GM12878 (cell line): ENCODE data around the gene MOB2. TPM values are rescaled to one million over a fixed set of nuclear protein-coding genes. Genes with fewer than 3 reads are reported as not detected.
A peak's percentile ranks its signal among the peaks of the same experiment; 100 is the strongest.

Experiments
- ATAC-seq: fragments of 200-7000 bp; cut with Tn5 transposase; 3 replicates; pipeline ENCODE4 v1.9.1; 2020; ENCODE audit warnings: mild to moderate bottlenecking, moderate library complexity
- BruUV-seq: library from RNA; stranded (reverse); fragments of 400-500 nt; replicated peaks from 2 replicates; lab custom pipeline; 2021; lab: Mats Ljungman, UMichigan
- CTCF ChIA-PET: fragments of 300-600 bp; sonication (Branson Sonifier 250); formaldehyde crosslinking; extraction: SDS; loops from one replicate; lab custom pipeline; 2021; ENCODE audit warnings: inconsistent platforms; lab: Yijun Ruan, JAX
- POLR2A ChIA-PET: fragments of 350-600 bp; formaldehyde crosslinking; extraction: SDS; loops from one replicate; lab custom pipeline; 2021; ENCODE audit warnings: inconsistent platforms; lab: Charles Lee
- RAD21 ChIA-PET: fragments of 300-600 bp; sonication (Branson Sonifier 250); formaldehyde crosslinking; loops from one replicate; lab custom pipeline; 2023; ENCODE audit warnings: antibody characterized with exemption; ENCODE audit not compliant: unreplicated experiment; lab: Charles Lee
- SMC1A ChIA-PET: fragments of 300-600 bp; sonication (Branson Sonifier 250); formaldehyde crosslinking; loops from one replicate; lab custom pipeline; 2023; ENCODE audit not compliant: unreplicated experiment, uncharacterized antibody; lab: Charles Lee
- DNase-seq: peaks from one replicate; pipeline ENCODE4 v3.0.0-alpha.2; 2011; ENCODE audit warnings: low read depth, low spot score
- FAIRE-seq: peaks from 3 replicates; lab custom pipeline; 2011; peaks lifted over from hg19 to GRCh38; lab: Jason Lieb, UNC
- H2AFZ ChIP-seq: 2 replicates; pipeline ENCODE4 v1.6.0; 2011; ENCODE audit warnings: low read depth, low read length, control low read depth; ENCODE audit not compliant: control insufficient read depth
- H3K27ac ChIP-seq: 2 replicates; pipeline ENCODE4 v1.5.1; 2011; ENCODE audit warnings: control low read depth; ENCODE audit not compliant: control insufficient read depth, insufficient read depth
- H3K27me3 ChIP-seq, 2 experiments: replicated peaks in 1 of 2; 2 replicates each; pipeline versions ENCODE4 v1.6.0 to v1.6.1; 2011; ENCODE audit warnings: low read length in 1 of 2; ENCODE audit not compliant: control insufficient read depth in 2 of 2, insufficient read depth in 2 of 2
- H3K36me3 ChIP-seq, 2 experiments: 2 replicates each; pipeline ENCODE4 v1.5.1; 2011; ENCODE audit warnings: low read length in 1 of 2; ENCODE audit not compliant: control insufficient read depth in 2 of 2, insufficient read depth in 2 of 2
- H3K4me1 ChIP-seq: 2 replicates; pipeline ENCODE4 v1.6.1; 2011; ENCODE audit warnings: mild to moderate bottlenecking, low read length, moderate library complexity, mixed read lengths; ENCODE audit not compliant: control insufficient read depth, insufficient read depth
- H3K4me2 ChIP-seq: 2 replicates; pipeline ENCODE4 v1.6.0; 2011; ENCODE audit warnings: control low read depth; ENCODE audit not compliant: control insufficient read depth, insufficient read depth
- H3K4me3 ChIP-seq: fragments of 200-600 bp; sonication (generic); 2 replicates; pipeline ENCODE4 v1.5.1; 2016
- H3K79me2 ChIP-seq: 2 replicates; pipeline ENCODE4 v1.6.0; 2011; ENCODE audit warnings: low read length; ENCODE audit not compliant: control insufficient read depth, insufficient read depth
- H3K9ac ChIP-seq: 2 replicates; pipeline ENCODE4 v1.8.0; 2011; ENCODE audit warnings: low read length, control low read depth, mixed read lengths; ENCODE audit not compliant: control insufficient read depth, insufficient read depth
- H3K9me3 ChIP-seq: replicated peaks from 3 replicates; pipeline ENCODE4 v1.5.1; 2011; ENCODE audit warnings: mild to moderate bottlenecking, low read length; ENCODE audit not compliant: control insufficient read depth, insufficient read depth
- H4K20me1 ChIP-seq: 2 replicates; pipeline ENCODE4 v1.6.0; 2011; ENCODE audit not compliant: control insufficient read depth, insufficient read depth
- CHD4 ChIP-seq: fragments of 200-600 bp; sonication (generic); IDR thresholded peaks from 2 replicates; pipeline ENCODE4 v1.6.1; 2016; ENCODE audit warnings: mild to moderate bottlenecking
- CREM ChIP-seq: IDR thresholded peaks from 2 replicates; pipeline ENCODE4 v1.6.1; 2014; ENCODE audit warnings: antibody characterized with exemption, low read depth
- LARP7 ChIP-seq: fragments of 450-650 bp; IDR thresholded peaks from 2 replicates; pipeline ENCODE4 v1.6.1; 2017; ENCODE audit warnings: mild to moderate bottlenecking
- POU2F2 ChIP-seq: IDR thresholded peaks from 3 replicates; pipeline ENCODE4 v1.6.1; 2011; ENCODE audit warnings: low read depth, mild to moderate bottlenecking, low read length, borderline replicate concordance
- ZNF622 ChIP-seq: fragments of 450-650 bp; IDR thresholded peaks from 2 replicates; pipeline ENCODE4 v1.6.1; 2017; ENCODE audit warnings: mild to moderate bottlenecking, inconsistent platforms
- WGBS: methylation state at CpG from one replicate; pipeline ENCODE4 v1.1.6; 2016; ENCODE audit warnings: low lambda C conversion rate; ENCODE audit not compliant: insufficient replicate concordance, insufficient coverage; ENCODE audit errors: missing lambda C conversion rate; 5-methylcytosine and 5-hydroxymethylcytosine counted together
- in situ Hi-C: fragments of 300-500 bp; cut with MboI; formaldehyde crosslinking; loops from 9 replicates; pipeline ENCODE4 v1.14.3; 2018; ENCODE audit warnings: mixed read lengths
- intact Hi-C: fragments of 100-400 bp; cut with micrococcal nuclease; formaldehyde crosslinking; loops from one replicate; pipeline ENCODE4 v1.14.2; 2022; ENCODE audit not compliant: unreplicated experiment
- polyA plus RNA-seq, 11 experiments: library from polyadenylated mRNA; depleted of rRNA in 4 of 11; unstranded in 6 of 11; stranded (reverse) in 5 of 11; fragments of >200 nt; fragmentation: Nextera tagmentation in 4 of 11; fragmentation: Illumina TruSeq in 1 of 11; extraction: Ambion mirVana in 4 of 11; extraction: Trizol in 1 of 11; gene quantifications; 1 replicate in 1 of 11; 2 replicates in 10 of 11; pipeline versions ENCODE4 v1.2.1 to v1.2.3, GENCODE V29; 2011 to 2016; ENCODE audit warnings: inconsistent platforms in 2 of 11, missing spikeins in 2 of 11, low read depth in 1 of 11
- total RNA-seq, 4 experiments: library from RNA; depleted of rRNA in 3 of 4; stranded (reverse); fragments of >200 nt in 3 of 4; fragmentation: Illumina TruSeq in 1 of 4; extraction: Trizol in 1 of 4; gene quantifications; 2 replicates each; pipeline versions ENCODE4 v1.2.1 to v1.2.3, GENCODE V29; 2013 to 2021
- TF ChIP-seq, protein P1 (sequence below): fragments of 450-650 bp; IDR thresholded peaks from 2 replicates; pipeline ENCODE4 v1.6.1; 2016; ENCODE audit warnings: mild to moderate bottlenecking, moderate library complexity, borderline replicate concordance
- TF ChIP-seq, protein P2 (sequence below): IDR thresholded peaks from 2 replicates; pipeline ENCODE4 v1.6.1; 2011; ENCODE audit warnings: borderline replicate concordance, low read depth, mild to moderate bottlenecking, moderate library complexity, mixed read lengths, low read length; ENCODE audit not compliant: insufficient read depth; ENCODE audit errors: extremely low read length

MOB2 gene
- total and polyA plus RNA-seq, 10 of the 15 experiments (the other 5 are each of a cell fraction or from before 2014, with no cell fraction given) = 0.10 to 34.6 (median 15.5) TPM

DNA sequence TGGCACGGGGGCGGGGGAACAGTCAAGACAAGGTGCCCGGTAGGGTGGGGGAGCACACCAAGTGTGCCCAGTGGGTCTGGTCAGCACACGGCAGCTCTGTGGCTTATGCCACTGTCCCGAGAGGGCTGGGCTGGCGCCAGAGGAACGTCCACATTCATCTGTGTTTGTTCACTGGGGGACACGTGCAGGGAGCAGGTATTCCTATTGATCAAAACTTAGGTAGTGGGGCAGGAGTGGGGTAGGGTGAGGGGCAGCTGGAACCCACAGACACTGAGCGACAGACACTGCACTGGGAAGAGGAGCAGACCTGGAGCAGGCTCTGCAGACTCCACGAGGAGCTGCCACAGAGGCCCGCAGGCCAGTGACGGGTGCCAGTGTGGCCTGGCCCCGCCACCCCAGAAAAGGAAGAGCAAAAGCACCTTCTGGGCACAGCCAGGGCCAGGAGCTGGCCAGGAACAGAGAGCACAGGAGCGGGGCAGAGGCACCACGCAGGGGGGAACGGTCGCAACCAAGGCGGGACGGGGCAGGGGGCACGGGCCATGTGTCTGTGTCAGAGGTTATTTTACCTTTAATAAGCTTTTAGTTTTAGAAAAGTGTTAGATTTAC lies 2.1 kb upstream of the MOB2 start:
- WGBS = 92% methylated on average over 19 of the region's 20 CpGs
- POLR2A ChIA-PET = no interaction called here
- intact Hi-C loops = no loop called here

GRCh38 chr11:1487851-1488574 lies 1.4 kb upstream of the MOB2 start:
- Histone ChIP-seq H3K9ac (no peak overlapping the region), H3K27me3 (no peaks in the 10 kb centered on the region), H3K79me2 (no peaks in the 10 kb centered on the region; the same call in none of the 2 replicates), H4K20me1 (no peaks in the 10 kb centered on the region; the same call in 1 of the 2 replicates), H3K9me3 (no peaks in the 10 kb centered on the region), H3K27ac (no peak overlapping the region), H2AFZ (no peak overlapping the region), H3K36me3 (peaks cover 0 to 1% of the 10 kb centered on the region in 2 experiments; a peak in 1 of 4 replicates), H3K4me1 (peaks cover 7% of the 10 kb centered on the region), H3K4me2 (0 out of 2 replicates have a peak overlapping the region, but pooled peaks have one; percentile 9), H3K4me3 (no peak overlapping the region)
- FAIRE-seq (no peak), ATAC-seq (peak; percentile 43), DNase-seq (no peak)
- intact Hi-C loops (no loop called here), in situ Hi-C loops (no loop called here)
- 90% methylated on average over 19 of the region's 23 CpGs for WGBS
- no peak for TF ChIP-seq LARP7
- no peak for TF ChIP-seq CHD4
- TF ChIP-seq CREM = no peak
- TF ChIP-seq ZNF622 = no peak
- TF ChIP-seq, protein P1, sequence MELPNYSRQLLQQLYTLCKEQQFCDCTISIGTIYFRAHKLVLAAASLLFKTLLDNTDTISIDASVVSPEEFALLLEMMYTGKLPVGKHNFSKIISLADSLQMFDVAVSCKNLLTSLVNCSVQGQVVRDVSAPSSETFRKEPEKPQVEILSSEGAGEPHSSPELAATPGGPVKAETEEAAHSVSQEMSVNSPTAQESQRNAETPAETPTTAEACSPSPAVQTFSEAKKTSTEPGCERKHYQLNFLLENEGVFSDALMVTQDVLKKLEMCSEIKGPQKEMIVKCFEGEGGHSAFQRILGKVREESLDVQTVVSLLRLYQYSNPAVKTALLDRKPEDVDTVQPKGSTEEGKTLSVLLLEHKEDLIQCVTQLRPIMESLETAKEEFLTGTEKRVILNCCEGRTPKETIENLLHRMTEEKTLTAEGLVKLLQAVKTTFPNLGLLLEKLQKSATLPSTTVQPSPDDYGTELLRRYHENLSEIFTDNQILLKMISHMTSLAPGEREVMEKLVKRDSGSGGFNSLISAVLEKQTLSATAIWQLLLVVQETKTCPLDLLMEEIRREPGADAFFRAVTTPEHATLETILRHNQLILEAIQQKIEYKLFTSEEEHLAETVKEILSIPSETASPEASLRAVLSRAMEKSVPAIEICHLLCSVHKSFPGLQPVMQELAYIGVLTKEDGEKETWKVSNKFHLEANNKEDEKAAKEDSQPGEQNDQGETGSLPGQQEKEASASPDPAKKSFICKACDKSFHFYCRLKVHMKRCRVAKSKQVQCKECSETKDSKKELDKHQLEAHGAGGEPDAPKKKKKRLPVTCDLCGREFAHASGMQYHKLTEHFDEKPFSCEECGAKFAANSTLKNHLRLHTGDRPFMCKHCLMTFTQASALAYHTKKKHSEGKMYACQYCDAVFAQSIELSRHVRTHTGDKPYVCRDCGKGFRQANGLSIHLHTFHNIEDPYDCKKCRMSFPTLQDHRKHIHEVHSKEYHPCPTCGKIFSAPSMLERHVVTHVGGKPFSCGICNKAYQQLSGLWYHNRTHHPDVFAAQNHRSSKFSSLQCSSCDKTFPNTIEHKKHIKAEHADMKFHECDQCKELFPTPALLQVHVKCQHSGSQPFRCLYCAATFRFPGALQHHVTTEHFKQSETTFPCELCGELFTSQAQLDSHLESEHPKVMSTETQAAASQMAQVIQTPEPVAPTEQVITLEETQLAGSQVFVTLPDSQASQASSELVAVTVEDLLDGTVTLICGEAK = no peak
- TF ChIP-seq POU2F2 = no peak
- no TSS peak for BruUV-seq
- ChIA-PET CTCF (interaction anchor here (0.7 kb wide), 1 partner anchor 329 kb away, joined by 3 read pairs; no protein-coding TSS in a partner anchor), SMC1A (no interaction called here), RAD21 (no interaction called here), POLR2A (no interaction called here)

More for the DNA sequence above, 2.1 kb upstream of the MOB2 start:
- H2AFZ ChIP-seq = no peak overlapping the region
- H3K9ac ChIP-seq = no peak overlapping the region
- no peak for FAIRE-seq
- CTCF ChIA-PET = interaction anchor here (0.9 kb wide), 1 partner anchor 26 kb away, joined by 3 read pairs; no protein-coding TSS in a partner anchor
- H3K27me3 ChIP-seq = no peaks in the 10 kb centered on the region
- no TSS peak for BruUV-seq
- in situ Hi-C loops = no loop called here
- H3K4me3 ChIP-seq = no peak overlapping the region
- H3K36me3 ChIP-seq = peaks cover 0 to 1% of the 10 kb centered on the region in 2 experiments; a peak in 1 of 4 replicates
- RAD21 ChIA-PET = no interaction called here
- no peak overlapping the region for H3K4me2 ChIP-seq
- SMC1A ChIA-PET = no interaction called here
- no peaks in the 10 kb centered on the region for H3K9me3 ChIP-seq
- H3K79me2 ChIP-seq = no peaks in the 10 kb centered on the region; the same call in none of the 2 replicates
- H4K20me1 ChIP-seq = no peaks in the 10 kb centered on the region
- TF ChIP-seq, protein P2, sequence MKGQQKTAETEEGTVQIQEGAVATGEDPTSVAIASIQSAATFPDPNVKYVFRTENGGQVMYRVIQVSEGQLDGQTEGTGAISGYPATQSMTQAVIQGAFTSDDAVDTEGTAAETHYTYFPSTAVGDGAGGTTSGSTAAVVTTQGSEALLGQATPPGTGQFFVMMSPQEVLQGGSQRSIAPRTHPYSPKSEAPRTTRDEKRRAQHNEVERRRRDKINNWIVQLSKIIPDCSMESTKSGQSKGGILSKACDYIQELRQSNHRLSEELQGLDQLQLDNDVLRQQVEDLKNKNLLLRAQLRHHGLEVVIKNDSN = no peak
- H3K27ac ChIP-seq = no peak overlapping the region
- H3K4me1 ChIP-seq = peaks cover 7% of the 10 kb centered on the region
- DNase-seq = no peak
- ATAC-seq = no peak
